Measurements from ENCODE around the gene CLCA2. TPM values are rescaled to one million over a fixed set of nuclear protein-coding genes. Genes with fewer than 3 reads are reported as not detected.

CLCA2 gene
- total and polyA plus RNA-seq, 2 of the 8 experiments (the other 6 are each of a cell fraction or from before 2014, with no cell fraction given): not detected

GRCh38 chr1:86377341-86377740 lies 46.6 kb upstream of the CLCA2 start (continued):
- TF ChIP-seq TEAD4 (IDR thresholded peaks at IDR 0.05; ENCODE audit: low read depth, low read length): no peak
- TF ChIP-seq HDAC2 (IDR thresholded peaks at IDR 0.05; ENCODE audit: borderline replicate concordance in 1 of 2, low read depth in 2 of 2, low read length in 2 of 2): no peak
- no peak for TF ChIP-seq ZNF274 (IDR thresholded peaks at IDR 0.05; ENCODE audit: borderline replicate concordance, extremely low read depth, low read length)
- TF ChIP-seq SRF (IDR thresholded peaks at IDR 0.05; ENCODE audit: low read depth, low read length): no peak
- TF ChIP-seq EGR1 (IDR thresholded peaks at IDR 0.05; ENCODE audit: borderline replicate concordance, low read depth, low read length): no peak
- no peak for TF ChIP-seq HDAC6 (IDR thresholded peaks at IDR 0.05; ENCODE audit: low read depth, low read length)
- no peak for TF ChIP-seq JUN (IDR thresholded peaks at IDR 0.05; ENCODE audit: low read depth, low read length)

All from H1 (cell line).